Uterus (tissue), 4 donors: Measurements from ENCODE around the gene PSENEN. TPM values are rescaled to one million over a fixed set of nuclear protein-coding genes. Genes with fewer than 3 reads are reported as not detected.
A peak's percentile ranks its signal among the peaks of the same experiment; 100 is the strongest.

Experiments used
- DNase-seq, 2 donors: peaks; one replicate each; pipeline ENCODE4 v3.0.0-alpha.2; 2019 to 2020
- H3K27ac ChIP-seq, 2 donors: fragments of 200-600 bp; sonication (generic); 1 replicate in 1 of 2; 2 replicates in 1 of 2; pipeline ENCODE4 v1.5.1; 2016 to 2018
- H3K27me3 ChIP-seq, 2 donors: fragments of 200-600 bp; sonication (generic); one replicate each; pipeline ENCODE4 v1.5.1; 2018 to 2019; ENCODE audit warnings: control low read depth in 1 of 2
- H3K36me3 ChIP-seq, 2 donors: fragments of 200-600 bp; sonication (generic); one replicate each; pipeline ENCODE4 v1.5.1; 2019; ENCODE audit warnings: control low read depth in 1 of 2
- H3K4me1 ChIP-seq, 2 donors: fragments of 200-600 bp; sonication (generic); one replicate each; pipeline ENCODE4 v1.5.1; 2018 to 2019; ENCODE audit warnings: control low read depth in 1 of 2
- H3K4me3 ChIP-seq, 2 donors: fragments of 200-600 bp; sonication (generic); 1 replicate in 1 of 2; 2 replicates in 1 of 2; pipeline ENCODE4 v1.5.1; 2018 to 2019; ENCODE audit warnings: mild to moderate bottlenecking in 1 of 2
- H3K9me3 ChIP-seq, 2 donors: fragments of 200-600 bp; sonication (generic); one replicate each; pipeline ENCODE4 v1.5.1; 2019; ENCODE audit warnings: control low read depth in 1 of 2
- CTCF ChIP-seq, 4 experiments: fragments of 200-600 bp in 2 of 4; fragments of 450-650 bp in 2 of 4; sonication (generic) in 2 of 4; IDR thresholded peaks; one replicate each; pipeline ENCODE4 v1.5.1; 2016 to 2019; ENCODE audit warnings: antibody characterized with exemption in 4 of 4, mild to moderate bottlenecking in 2 of 4, moderate library complexity in 1 of 4
- POLR2A ChIP-seq, 2 donors: fragments of 450-650 bp; IDR thresholded peaks; one replicate each; pipeline ENCODE4 v1.6.1; 2016; ENCODE audit warnings: antibody characterized with exemption in 2 of 2, mild to moderate bottlenecking in 1 of 2, moderate library complexity in 1 of 2
- intact Hi-C: fragments of 100-400 bp; cut with DNase I; formaldehyde crosslinking; loops from one replicate; pipeline ENCODE4 v1.15.1; 2023; ENCODE audit warnings: low total_unique reads
- total RNA-seq, 4 donors: library from RNA; depleted of rRNA in 3 of 4; stranded (reverse); fragments of >200 nt in 3 of 4; gene quantifications; one replicate each; pipeline versions ENCODE4 v1.1.0 to v1.2.4, GENCODE V29; 2014 to 2023
- donor health status: DM: yes; HTN: yes; CAD: no.

Gene PSENEN
- total RNA-seq, 4 donors from 2014 or later, result 5.3 to 37.3 (median 18.8) TPM

- DNase-seq, result no peak
- Histone ChIP-seq H3K36me3 (no peaks in the 10 kb centered on the region), H3K27ac (peak within 1 kb of the TSS; percentile 42 to 69), H3K27me3 (no peaks in the 10 kb centered on the region), H3K4me3 (peak within 1 kb of the TSS in 1 of 2 donors; percentile 62), H3K4me1 (peaks cover 6 to 22% of the 10 kb centered on the region in 2 donors), H3K9me3 (no peaks in the 10 kb centered on the region)
- intact Hi-C loops, result no loop called here
- no peak for TF ChIP-seq CTCF (IDR thresholded peaks at IDR 0.05)
- no peak for TF ChIP-seq POLR2A (IDR thresholded peaks at IDR 0.05)
Measured at GRCh38 chr19:35742121-35742724, 3.2 kb upstream of the PSENEN start, which contains the start of gene IGFLR1. TSS of gene IGFLR1 (minus strand) at chr19:35742452. CDS start at chr19:35741180, 1,272 bp downstream.

- no peaks in the 10 kb centered on the region for H3K9me3 ChIP-seq
- H3K4me3 ChIP-seq, result no peak overlapping the region
- no peak for DNase-seq
- H3K36me3 ChIP-seq, result no peaks in the 10 kb centered on the region
- intact Hi-C loops, result no loop called here
- no peaks in the 10 kb centered on the region for H3K27me3 ChIP-seq
- no peak for TF ChIP-seq POLR2A (IDR thresholded peaks at IDR 0.05)
- no peak for TF ChIP-seq CTCF (IDR thresholded peaks at IDR 0.05)
- H3K27ac ChIP-seq, result peak overlapping the region in 1 of 2 donors; percentile 100
- H3K4me1 ChIP-seq, result peaks cover 6 to 22% of the 10 kb centered on the region in 2 donors
Measured at GRCh38 chr19:35743640-35744429, 1.6 kb upstream of the PSENEN start.

DNA sequence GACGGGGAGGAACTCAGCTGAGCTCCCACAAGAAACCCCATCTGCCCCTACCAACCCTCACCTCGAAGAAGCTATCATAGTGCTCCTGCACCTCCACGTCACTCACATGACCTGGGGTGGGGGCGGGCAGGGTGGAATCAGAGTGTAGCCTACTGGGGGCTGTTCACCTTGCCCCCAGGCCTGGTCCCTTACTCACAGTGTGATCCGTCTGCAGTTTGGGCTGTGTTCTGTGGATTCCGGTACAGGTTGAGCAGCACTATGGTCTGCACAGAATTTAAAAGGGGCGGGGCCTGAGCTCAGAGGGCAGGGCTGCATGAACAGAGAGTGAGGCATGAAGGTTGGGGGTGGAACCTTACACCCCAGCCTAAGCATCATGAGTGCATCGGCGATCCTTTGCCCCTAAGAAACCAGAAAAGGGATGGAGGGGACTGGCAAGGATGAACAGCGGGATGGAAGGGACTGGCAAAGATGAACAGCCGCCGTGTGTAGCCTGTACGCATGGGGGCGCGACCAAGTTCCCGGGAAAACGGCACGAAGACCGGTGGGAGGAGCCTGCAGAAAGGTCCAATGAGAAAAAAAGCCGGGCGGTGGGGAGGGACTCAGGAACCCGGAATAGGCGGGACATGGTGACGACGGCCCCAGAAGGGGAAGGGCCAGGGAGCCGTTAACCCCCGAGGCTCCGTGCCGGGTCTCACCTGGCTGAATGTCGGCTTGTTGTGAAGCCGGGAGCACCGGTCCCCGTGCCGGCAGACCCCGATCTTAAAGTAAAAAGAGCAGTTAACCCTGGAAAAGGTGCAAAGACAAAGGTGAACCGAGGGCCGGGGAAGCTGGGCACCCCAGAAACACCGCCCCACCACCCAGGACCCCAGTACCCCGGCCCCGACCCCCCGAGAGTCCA, 772 bp upstream of the PSENEN start:
- Histone ChIP-seq H3K4me3 (peak overlapping the region; percentile 92 to 100), H3K36me3 (no peaks in the 10 kb centered on the region), H3K27ac (peak overlapping the region; percentile 100), H3K4me1 (peaks cover 6 to 23% of the 10 kb centered on the region in 2 donors), H3K9me3 (no peaks in the 10 kb centered on the region), H3K27me3 (no peaks in the 10 kb centered on the region)
- DNase-seq, result peak; percentile 95 to 97
- TF ChIP-seq CTCF (IDR thresholded peaks at IDR 0.05) (peak; percentile 44 to 63 (median 52)), POLR2A (IDR thresholded peaks at IDR 0.05) (no peak)
- intact Hi-C loops, result no loop called here

DNA sequence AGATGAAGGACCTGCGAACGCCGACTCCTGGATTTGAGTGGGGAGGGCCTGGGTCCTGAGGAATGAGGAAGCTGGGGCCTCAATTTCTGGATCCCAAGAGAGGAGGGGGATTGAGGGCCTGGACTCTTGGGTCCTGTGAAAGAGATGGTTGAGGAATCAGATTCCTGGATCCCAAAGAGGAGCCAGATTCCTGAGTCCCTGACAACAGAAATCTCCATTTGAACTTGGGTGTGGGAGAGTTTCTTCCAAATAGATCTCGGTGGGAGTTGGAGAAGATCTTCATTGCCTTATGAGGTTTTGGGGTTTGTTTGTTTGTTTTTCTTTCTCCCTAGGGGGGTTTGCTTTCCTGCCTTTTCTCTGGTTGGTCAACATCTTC, 624 bp downstream of the PSENEN start:
- peak overlapping the region; percentile 100 for H3K27ac ChIP-seq
- intact Hi-C loops, result no loop called here
- TF ChIP-seq CTCF (IDR thresholded peaks at IDR 0.05) (no peak), POLR2A (IDR thresholded peaks at IDR 0.05) (no peak)
- peak overlapping the region; percentile 92 to 100 for H3K4me3 ChIP-seq
- no peaks in the 10 kb centered on the region for H3K36me3 ChIP-seq
- H3K9me3 ChIP-seq, result no peaks in the 10 kb centered on the region
- no peaks in the 10 kb centered on the region for H3K27me3 ChIP-seq
- DNase-seq, result no peak
- peaks cover 6 to 23% of the 10 kb centered on the region in 2 donors for H3K4me1 ChIP-seq
